D721Med (cell line): ENCODE data around the gene DR1.
"Not testable (repeated sequence)": the region's sequence is repeated elsewhere in the genome, so short reads cannot be mapped to it uniquely, and the experiment has no call there.

ENCODE experiments used
- DNase-seq: peaks from one replicate; pipeline ENCODE4 v3.0.0; 2011; ENCODE audit warnings: low spot score; ENCODE audit not compliant: insufficient read length
- FAIRE-seq: peaks from 2 replicates; lab custom pipeline; 2011; peaks lifted over from hg19 to GRCh38; lab: Jason Lieb, UNC
- TF ChIP-seq, protein P1 (sequence below): IDR thresholded peaks from 2 replicates; pipeline ENCODE4 v1.5.1; 2012; ENCODE audit warnings: mild to moderate bottlenecking, control low read depth; ENCODE audit not compliant: insufficient read depth; ENCODE audit errors: missing control alignments

Gene DR1

DNA sequence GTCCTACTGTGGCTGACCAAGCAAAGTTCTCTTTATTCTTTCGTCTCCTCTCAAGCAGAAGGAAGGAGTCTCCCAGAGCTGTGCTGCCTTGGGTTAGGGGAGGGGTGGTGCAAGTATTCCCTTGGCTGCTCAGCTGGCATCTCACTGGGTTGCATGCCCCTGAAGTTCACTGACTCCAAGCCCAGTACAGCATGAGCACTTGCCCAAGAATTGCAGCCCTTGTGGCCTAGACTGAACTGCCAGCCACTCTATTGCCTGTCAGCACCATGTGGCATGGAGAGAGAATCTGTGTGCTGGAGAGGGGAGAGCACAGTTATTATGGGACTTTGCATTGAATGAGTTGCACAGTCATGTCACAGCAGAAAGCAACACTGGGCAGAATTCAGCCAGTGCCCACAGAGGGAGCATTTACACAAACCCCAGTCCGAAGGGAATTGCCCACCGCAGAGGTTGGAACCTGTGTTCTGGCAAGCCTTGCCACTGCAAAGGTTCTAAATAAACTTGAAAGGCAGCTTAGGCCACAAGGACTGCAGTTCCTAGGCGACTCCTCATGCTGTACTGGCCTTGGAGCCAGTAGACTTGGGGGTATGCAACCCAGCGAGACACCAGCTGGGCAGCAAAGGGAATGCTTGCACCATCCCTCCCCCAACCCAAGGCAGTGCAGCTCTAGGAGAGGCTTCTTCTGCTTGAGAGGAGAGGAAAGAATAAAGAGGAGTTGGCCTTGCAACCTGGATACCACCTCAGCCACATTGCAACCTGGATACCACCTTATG, 28.8 kb downstream of the DR1 start:
- FAIRE-seq (no peak), DNase-seq (no peak)
- TF ChIP-seq, protein P1, sequence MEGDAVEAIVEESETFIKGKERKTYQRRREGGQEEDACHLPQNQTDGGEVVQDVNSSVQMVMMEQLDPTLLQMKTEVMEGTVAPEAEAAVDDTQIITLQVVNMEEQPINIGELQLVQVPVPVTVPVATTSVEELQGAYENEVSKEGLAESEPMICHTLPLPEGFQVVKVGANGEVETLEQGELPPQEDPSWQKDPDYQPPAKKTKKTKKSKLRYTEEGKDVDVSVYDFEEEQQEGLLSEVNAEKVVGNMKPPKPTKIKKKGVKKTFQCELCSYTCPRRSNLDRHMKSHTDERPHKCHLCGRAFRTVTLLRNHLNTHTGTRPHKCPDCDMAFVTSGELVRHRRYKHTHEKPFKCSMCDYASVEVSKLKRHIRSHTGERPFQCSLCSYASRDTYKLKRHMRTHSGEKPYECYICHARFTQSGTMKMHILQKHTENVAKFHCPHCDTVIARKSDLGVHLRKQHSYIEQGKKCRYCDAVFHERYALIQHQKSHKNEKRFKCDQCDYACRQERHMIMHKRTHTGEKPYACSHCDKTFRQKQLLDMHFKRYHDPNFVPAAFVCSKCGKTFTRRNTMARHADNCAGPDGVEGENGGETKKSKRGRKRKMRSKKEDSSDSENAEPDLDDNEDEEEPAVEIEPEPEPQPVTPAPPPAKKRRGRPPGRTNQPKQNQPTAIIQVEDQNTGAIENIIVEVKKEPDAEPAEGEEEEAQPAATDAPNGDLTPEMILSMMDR: no peak

DNA sequence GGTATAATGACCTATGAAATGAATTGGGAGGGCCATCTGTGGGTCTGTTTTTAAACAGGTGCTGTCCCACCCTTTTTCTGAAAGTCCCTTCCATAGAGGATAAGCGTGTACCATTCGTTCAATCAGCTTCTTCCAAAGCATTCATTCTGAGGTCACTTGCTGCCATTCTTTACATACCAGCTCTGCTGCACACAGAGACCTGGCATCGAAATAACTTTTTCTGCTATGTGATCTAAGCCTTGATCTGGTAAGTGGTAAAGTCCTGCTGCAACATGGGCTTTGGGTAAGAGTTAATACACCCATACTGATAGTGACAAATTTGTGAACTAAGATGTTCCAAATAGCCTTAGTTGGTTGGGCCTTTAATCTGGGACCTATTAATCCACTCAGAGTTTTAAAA, 38.9 kb downstream of the DR1 start:
- TF ChIP-seq, protein P1: no peak
- FAIRE-seq: no peak
- no peak for DNase-seq

DNA sequence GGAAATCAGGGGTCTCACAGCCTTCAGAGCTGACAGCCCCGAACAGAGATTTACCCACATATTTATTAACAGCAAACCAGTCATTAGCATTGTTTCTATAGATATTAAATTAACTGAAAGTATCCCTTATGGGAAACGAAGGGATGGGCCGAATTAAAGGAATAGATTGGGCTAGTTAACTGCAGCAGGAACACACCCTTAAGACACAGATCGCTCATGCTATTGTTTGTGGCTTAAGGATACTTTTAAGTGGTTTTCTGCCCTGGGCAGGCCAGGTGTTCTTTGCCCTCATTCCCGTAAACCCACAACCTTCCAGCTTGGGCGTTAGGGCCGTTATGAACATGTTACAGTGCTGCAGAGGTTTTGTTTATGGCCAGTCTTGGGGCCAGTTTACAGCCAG, 40.6 kb downstream of the DR1 start:
- not testable (repeated sequence) for DNase-seq, FAIRE-seq

DNA sequence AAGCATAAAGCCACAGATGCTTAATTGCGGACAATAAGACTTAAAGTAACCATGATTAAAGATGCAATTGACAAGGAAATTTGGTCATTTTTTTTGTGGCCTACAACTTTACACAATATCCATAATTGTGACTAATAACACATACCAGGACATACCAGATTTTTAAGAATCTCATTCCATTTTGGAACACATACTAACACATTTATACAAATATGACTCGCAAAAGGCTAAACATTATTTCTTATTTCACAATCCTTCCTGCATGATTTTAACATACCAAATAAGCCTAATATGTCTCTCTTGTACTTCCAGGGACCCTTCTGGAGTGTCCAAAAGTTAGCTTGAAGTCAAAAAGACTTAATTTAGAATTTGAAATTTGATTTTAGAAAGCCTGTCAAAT, 48.8 kb downstream of the DR1 start:
- FAIRE-seq: no peak
- TF ChIP-seq, protein P1: no peak

DNA sequence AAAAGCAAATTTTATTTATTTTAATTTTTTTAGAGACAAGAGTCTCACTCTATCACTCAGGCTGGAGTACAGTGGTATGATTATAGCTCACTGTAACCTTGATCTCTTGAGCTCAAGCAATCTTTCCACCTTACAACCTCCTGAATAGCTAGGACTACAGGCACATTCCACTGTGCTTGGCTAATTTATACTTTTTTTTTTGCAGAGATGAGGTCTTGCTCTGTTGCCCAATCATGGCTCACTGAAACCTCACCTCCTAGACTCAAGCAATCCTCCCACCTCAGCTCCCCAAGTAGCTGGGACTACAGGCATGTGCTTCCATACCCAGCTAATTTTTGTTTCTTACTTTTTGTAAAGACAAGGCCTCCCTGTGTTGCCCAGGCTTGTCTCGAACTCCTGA, 49.5 kb downstream of the DR1 start:
- FAIRE-seq: no peak
- DNase-seq: no peak
- TF ChIP-seq, protein P1: no peak

More for the DNA sequence above, 48.8 kb downstream of the DR1 start:
- DNase-seq: no peak

DNA sequence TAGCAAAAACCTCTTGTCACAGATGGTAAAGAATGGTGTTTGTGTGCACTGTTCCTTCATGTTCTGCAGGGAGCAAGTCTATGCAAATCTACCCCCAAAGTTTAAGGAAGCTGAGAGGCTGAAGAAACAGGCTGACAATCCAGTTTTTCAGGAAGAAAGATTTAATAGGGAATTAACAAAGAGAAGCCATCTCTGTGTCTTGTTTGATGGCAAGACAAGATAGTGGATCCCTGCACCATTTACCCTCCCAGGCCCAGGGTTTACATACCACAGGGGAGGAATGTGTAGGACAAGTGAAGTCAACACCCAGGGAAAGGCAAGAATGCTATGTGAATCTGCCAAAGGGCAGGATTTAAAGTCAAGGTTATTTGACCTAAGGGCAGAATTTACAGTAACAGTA, 54.1 kb downstream of the DR1 start:
- DNase-seq: no peak
- TF ChIP-seq, protein P1: no peak
- no peak for FAIRE-seq

DNA sequence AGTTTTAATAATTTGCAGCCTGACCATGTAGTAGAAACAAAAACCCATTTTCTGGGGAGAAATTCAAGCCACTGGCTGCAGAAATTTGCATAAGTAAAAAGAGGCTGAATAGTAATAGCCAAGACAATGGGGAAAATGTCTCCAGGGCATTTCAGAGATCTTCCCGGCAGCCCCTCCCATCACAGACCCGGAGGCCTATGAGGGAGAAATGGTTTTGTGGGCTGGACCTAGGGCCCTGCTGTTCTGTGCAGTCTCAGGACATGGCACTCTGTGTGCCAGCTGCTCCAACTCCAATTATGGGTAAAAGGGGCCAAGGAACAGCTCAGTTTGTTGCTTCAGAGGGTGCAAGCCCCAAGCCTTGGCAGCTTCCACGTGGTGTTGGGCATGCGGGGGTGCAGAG, 62.5 kb downstream of the DR1 start:
- TF ChIP-seq, protein P1: no peak
- DNase-seq: no peak
- no peak for FAIRE-seq
